ENCODE measurements around the gene TBR1. TPM values are rescaled to one million over a fixed set of nuclear protein-coding genes. Genes with fewer than 3 reads are reported as not detected.

Gene TBR1
- total RNA-seq, 1 experiment from 2014 or later, result 0.11 TPM

- intact Hi-C loops (cut with micrococcal nuclease; ENCODE audit: unreplicated experiment), result no loop called here
- no TSS peak for BruUV-seq (replicated peaks)
- CTCF ChIA-PET, result no interaction called here
- Histone ChIP-seq H3K4me3 (ENCODE audit: low read depth, low read length) (no peak overlapping the region), H3K9me3 (no peaks in the 10 kb centered on the region), H3K36me3 (ENCODE audit: control insufficient read depth, insufficient read depth, low read length) (no peaks in the 10 kb centered on the region), H3K27me3 (replicated peaks; ENCODE audit: control insufficient read depth, insufficient read depth, low read length) (no peaks in the 10 kb centered on the region), H3K4me1 (no peaks in the 10 kb centered on the region)
- Mint-ChIP-seq H3K36me3 (ENCODE audit: insufficient read depth, unreplicated experiment) (no peaks in the 10 kb centered on the region), H3K4me1 (ENCODE audit: low read depth, unreplicated experiment) (no peaks in the 10 kb centered on the region), H3K4me3 (ENCODE audit: unreplicated experiment) (no peak overlapping the region), H3K27ac (ENCODE audit: unreplicated experiment) (no peak overlapping the region), H3K27me3 (ENCODE audit: insufficient read depth, unreplicated experiment) (peaks cover 17% of the 10 kb centered on the region), H3K9me3 (ENCODE audit: unreplicated experiment) (no peaks in the 10 kb centered on the region)
- no peak for TF ChIP-seq CTCF (IDR thresholded peaks at IDR 0.05; ENCODE audit: insufficient read depth in 1 of 2, low read depth in 1 of 2, low read length in 1 of 2, severe bottlenecking in 1 of 2, unreplicated experiment in 1 of 2)
- DNase-seq, result no peak
- POLR2A ChIA-PET, result no interaction called here
These were observed 20.3 kb downstream of the TBR1 start for GRCh38 chr2:161436411-161436810.

GRCh38 chr2:161438598-161438997 is 22.5 kb downstream of the TBR1 start:
- H3K9me3 Mint-ChIP-seq (ENCODE audit: unreplicated experiment), result no peaks in the 10 kb centered on the region
- no peak for DNase-seq
- Histone ChIP-seq H3K36me3 (ENCODE audit: control insufficient read depth, insufficient read depth, low read length) (no peaks in the 10 kb centered on the region), H3K4me1 (no peaks in the 10 kb centered on the region), H3K4me3 (ENCODE audit: low read depth, low read length) (no peak overlapping the region), H3K27me3 (replicated peaks; ENCODE audit: control insufficient read depth, insufficient read depth, low read length) (no peaks in the 10 kb centered on the region), H3K9me3 (no peaks in the 10 kb centered on the region; the same call in 1 of the 2 replicates)
- no peaks in the 10 kb centered on the region for H3K36me3 Mint-ChIP-seq (ENCODE audit: insufficient read depth, unreplicated experiment)
- CTCF ChIA-PET, result no interaction called here
- H3K27me3 Mint-ChIP-seq (ENCODE audit: insufficient read depth, unreplicated experiment), result peaks cover 7% of the 10 kb centered on the region
- no peak for TF ChIP-seq CTCF (IDR thresholded peaks at IDR 0.05; ENCODE audit: insufficient read depth in 1 of 2, low read depth in 1 of 2, low read length in 1 of 2, severe bottlenecking in 1 of 2, unreplicated experiment in 1 of 2)
- intact Hi-C loops (cut with micrococcal nuclease; ENCODE audit: unreplicated experiment), result no loop called here
- H3K4me3 Mint-ChIP-seq (ENCODE audit: unreplicated experiment), result no peak overlapping the region
- no peaks in the 10 kb centered on the region for H3K4me1 Mint-ChIP-seq (ENCODE audit: low read depth, unreplicated experiment)
- POLR2A ChIA-PET, result no interaction called here
- no TSS peak for BruUV-seq (replicated peaks)
- no peak overlapping the region for H3K27ac Mint-ChIP-seq (ENCODE audit: unreplicated experiment)

- Histone ChIP-seq H3K4me1 (no peaks in the 10 kb centered on the region), H3K4me3 (ENCODE audit: low read depth, low read length) (no peak overlapping the region), H3K27me3 (replicated peaks; ENCODE audit: control insufficient read depth, insufficient read depth, low read length) (no peaks in the 10 kb centered on the region), H3K36me3 (ENCODE audit: control insufficient read depth, insufficient read depth, low read length) (no peaks in the 10 kb centered on the region), H3K9me3 (peaks cover 3% of the 10 kb centered on the region; the same call in 1 of the 2 replicates)
- ChIA-PET CTCF (no interaction called here), POLR2A (no interaction called here)
- DNase-seq, result no peak
- no peak for TF ChIP-seq CTCF (IDR thresholded peaks at IDR 0.05; ENCODE audit: insufficient read depth in 1 of 2, low read depth in 1 of 2, low read length in 1 of 2, severe bottlenecking in 1 of 2, unreplicated experiment in 1 of 2)
- BruUV-seq (replicated peaks), result no TSS peak
- no peak overlapping the region for H3K4me3 Mint-ChIP-seq (ENCODE audit: unreplicated experiment)
- no peaks in the 10 kb centered on the region for H3K4me1 Mint-ChIP-seq (ENCODE audit: low read depth, unreplicated experiment)
- no peaks in the 10 kb centered on the region for H3K27me3 Mint-ChIP-seq (ENCODE audit: insufficient read depth, unreplicated experiment)
- H3K36me3 Mint-ChIP-seq (ENCODE audit: insufficient read depth, unreplicated experiment), result no peaks in the 10 kb centered on the region
- no peaks in the 10 kb centered on the region for H3K9me3 Mint-ChIP-seq (ENCODE audit: unreplicated experiment)
- H3K27ac Mint-ChIP-seq (ENCODE audit: unreplicated experiment), result no peak overlapping the region
- intact Hi-C loops (cut with micrococcal nuclease; ENCODE audit: unreplicated experiment), result no loop called here
These were observed 29.0 kb downstream of the TBR1 start for GRCh38 chr2:161445097-161445496.

Measured in Caco-2 (cell line).